ENCODE measurements around the gene AGO3.

The AGO3 gene

DNA sequence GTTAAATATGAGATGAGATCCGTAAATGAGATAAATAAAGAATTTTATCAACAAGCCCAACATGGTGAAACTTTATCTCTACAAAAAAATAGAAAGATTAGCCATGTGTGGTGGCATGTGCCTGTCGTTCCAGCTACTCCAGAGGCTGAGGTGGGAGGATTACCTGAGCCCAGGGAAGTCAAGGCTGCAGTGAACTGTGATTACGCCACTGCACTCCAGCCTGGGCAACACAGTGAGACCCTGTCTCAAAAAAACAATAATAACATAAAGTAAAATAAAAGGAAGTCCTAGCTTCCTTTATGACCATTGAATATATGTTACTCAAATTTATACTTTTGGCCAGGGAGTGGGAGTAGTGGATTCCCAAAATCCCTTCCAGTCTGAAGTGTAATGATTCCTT lies 104.2 kb downstream of the AGO3 start:
- H3K27ac ChIP-seq = no peak overlapping the region
- TF ChIP-seq, protein P1, sequence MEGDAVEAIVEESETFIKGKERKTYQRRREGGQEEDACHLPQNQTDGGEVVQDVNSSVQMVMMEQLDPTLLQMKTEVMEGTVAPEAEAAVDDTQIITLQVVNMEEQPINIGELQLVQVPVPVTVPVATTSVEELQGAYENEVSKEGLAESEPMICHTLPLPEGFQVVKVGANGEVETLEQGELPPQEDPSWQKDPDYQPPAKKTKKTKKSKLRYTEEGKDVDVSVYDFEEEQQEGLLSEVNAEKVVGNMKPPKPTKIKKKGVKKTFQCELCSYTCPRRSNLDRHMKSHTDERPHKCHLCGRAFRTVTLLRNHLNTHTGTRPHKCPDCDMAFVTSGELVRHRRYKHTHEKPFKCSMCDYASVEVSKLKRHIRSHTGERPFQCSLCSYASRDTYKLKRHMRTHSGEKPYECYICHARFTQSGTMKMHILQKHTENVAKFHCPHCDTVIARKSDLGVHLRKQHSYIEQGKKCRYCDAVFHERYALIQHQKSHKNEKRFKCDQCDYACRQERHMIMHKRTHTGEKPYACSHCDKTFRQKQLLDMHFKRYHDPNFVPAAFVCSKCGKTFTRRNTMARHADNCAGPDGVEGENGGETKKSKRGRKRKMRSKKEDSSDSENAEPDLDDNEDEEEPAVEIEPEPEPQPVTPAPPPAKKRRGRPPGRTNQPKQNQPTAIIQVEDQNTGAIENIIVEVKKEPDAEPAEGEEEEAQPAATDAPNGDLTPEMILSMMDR (conservative IDR thresholded peaks at IDR 0.05) = no peak
- no peak for TF ChIP-seq ZFX (IDR thresholded peaks at IDR 0.05)

DNA sequence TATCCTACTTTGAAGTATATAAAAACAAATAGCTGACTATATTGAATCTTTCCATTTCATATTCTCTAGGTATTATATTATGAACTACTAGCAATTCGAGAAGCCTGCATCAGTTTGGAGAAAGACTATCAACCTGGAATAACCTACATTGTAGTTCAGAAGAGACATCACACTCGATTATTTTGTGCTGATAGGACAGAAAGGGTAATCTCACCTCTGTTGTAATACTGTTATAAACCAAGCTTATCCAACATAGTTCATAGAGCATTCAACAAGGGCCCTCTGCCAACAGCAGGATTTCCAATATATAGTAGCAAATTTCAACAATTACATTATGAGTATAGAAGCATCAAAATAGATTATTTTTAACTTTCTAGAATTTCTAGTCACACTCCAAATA lies 109.3 kb downstream of the AGO3 start:
- no peak for TF ChIP-seq ZFX (IDR thresholded peaks at IDR 0.05)
- TF ChIP-seq, protein P1 (conservative IDR thresholded peaks at IDR 0.05) = no peak
- H3K27ac ChIP-seq = no peak overlapping the region

DNA sequence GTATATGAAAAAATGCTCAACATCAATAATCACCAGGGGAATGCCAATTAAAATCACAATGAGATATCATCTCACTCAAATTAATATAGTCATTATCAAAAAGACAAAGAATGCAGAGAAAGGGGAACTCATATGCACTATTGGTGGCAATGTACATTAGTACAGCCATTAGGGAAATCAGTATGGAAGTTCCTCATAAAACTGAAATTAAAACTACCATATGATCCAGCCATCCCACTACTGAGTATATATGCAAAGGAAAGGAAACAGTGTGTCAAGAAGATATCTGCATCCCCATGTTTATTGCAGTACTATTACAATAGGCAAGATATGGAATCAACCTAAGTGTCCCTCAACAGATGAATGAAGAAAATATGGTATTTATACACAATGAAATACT lies 120.9 kb downstream of the AGO3 start:
- TF ChIP-seq, protein P1 (conservative IDR thresholded peaks at IDR 0.05) = no peak
- TF ChIP-seq ZFX (IDR thresholded peaks at IDR 0.05) = no peak

DNA sequence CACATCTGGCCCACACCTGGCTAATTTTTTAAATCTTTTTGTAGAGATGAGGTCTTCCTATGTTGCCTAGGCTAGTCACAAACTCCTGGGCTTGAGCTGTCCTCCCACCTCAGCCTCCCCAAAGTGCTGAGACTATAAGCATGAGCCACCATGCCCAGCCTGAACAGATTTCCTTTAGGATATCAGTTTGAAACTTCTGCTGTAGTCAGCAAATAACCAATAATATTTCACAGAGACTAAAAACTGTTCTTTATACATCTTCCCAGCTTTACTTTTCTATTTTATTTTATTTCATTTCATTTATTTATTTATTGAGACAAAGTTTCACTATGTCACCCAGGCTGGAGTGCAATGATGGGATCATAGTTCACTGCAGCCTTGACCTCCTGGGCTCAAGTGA lies 123.1 kb downstream of the AGO3 start:
- H3K27ac ChIP-seq = no peak overlapping the region
- TF ChIP-seq ZFX (IDR thresholded peaks at IDR 0.05) = no peak
- TF ChIP-seq, protein P1 (conservative IDR thresholded peaks at IDR 0.05) = no peak

More for the DNA sequence above, 120.9 kb downstream of the AGO3 start:
- no peak overlapping the region for H3K27ac ChIP-seq

DNA sequence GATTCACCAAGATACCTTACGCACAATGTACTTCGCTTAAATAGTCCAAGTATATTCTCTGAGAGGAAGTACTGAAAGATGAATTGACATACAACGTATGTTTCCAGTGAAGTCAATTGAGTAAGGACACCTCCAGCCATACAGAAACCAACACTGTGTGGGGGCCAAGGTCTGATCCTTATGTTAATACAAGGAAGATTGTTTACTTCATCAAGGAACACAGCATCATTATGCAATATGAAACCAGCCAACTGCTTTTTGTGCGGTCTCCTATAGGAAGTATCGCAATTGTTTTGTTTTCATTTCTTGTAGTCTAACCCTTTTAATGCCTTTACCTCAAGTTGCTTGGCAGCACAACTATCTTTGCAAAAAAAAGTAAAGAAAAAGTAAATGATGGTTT lies 124.8 kb downstream of the AGO3 start:
- no peak overlapping the region for H3K27ac ChIP-seq
- TF ChIP-seq, protein P1 (conservative IDR thresholded peaks at IDR 0.05) = no peak
- no peak for TF ChIP-seq ZFX (IDR thresholded peaks at IDR 0.05)

DNA sequence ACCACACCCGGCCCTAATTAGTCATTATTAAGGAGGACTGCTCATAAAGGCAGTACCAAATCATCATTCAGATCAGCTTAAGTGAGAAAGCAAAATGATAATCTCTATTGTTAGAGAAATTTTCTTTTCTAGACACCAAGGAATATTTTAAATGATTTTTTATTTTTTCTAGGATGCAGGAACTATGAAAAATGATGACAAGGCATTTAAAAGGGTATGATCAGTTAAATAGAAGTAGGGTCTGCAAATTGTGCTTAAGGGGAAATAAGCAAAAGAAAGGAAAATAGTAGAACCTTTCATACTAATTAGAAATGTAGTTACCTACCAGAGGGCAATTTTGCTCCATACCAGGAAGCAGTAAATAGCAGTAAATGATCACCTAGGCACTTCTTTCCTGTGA lies 131.4 kb downstream of the AGO3 start:
- H3K27ac ChIP-seq = no peak overlapping the region
- TF ChIP-seq, protein P1 (conservative IDR thresholded peaks at IDR 0.05) = no peak
- no peak for TF ChIP-seq ZFX (IDR thresholded peaks at IDR 0.05)

DNA sequence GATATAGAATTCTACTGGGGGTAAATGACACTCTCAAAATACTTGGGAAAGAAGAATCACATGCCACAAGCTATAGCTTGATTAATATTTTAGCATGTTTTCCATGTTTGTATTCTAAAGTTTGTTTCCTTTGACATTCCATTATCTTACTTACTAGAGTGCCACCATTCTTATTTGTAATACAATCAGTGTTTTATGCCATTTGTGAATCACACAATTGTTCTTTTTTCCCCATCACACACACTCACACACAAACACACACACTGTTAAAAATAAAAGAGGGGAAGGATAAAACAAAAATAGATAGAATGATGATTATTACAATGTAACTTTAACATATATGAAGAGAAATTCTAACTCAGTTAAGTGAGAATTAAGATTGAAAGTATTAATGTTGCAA lies 137.0 kb downstream of the AGO3 start:
- no peak for TF ChIP-seq ZFX (IDR thresholded peaks at IDR 0.05)

DNA sequence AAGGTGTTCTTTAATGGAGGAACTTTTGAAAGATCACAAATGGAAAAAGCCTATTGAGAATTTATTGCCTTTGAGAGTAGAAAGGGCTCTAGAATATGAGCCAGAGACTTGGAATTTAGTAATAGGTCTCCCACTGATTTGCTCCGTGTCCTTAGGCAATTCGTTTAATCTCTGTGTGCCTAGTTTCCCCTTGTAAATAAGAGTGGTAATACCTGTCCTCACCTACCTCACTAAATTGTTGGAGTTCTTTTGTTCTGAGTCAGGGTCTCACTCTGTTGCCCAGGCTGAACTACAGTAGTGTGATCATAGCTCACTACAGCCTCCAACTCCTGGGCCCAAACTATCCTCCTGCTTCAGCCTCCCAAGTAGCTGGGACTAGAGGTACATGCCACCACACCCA lies 138.0 kb downstream of the AGO3 start:
- H3K27ac ChIP-seq = no peak overlapping the region
- TF ChIP-seq, protein P1 (conservative IDR thresholded peaks at IDR 0.05) = no peak
- TF ChIP-seq ZFX (IDR thresholded peaks at IDR 0.05) = no peak

More for the DNA sequence above, 137.0 kb downstream of the AGO3 start:
- H3K27ac ChIP-seq = no peak overlapping the region
